Calu3 (cell line): ENCODE measurements around the gene LHX3. TPM values are rescaled to one million over a fixed set of nuclear protein-coding genes. Genes with fewer than 3 reads are reported as not detected.

Source experiments
- BruUV-seq: library from RNA; stranded (reverse); fragments of 400-500 nt; replicated peaks from 2 replicates; lab custom pipeline; 2021; lab: Mats Ljungman, UMichigan
- CTCF ChIA-PET: fragments of 300-600 bp; sonication (Branson Sonifier 250); formaldehyde crosslinking; loops from one replicate; lab custom pipeline; 2022; ENCODE audit warnings: antibody characterized with exemption; lab: Charles Lee
- DNase-seq: peaks from one replicate; pipeline ENCODE4 v3.0.0; 2022
- H3K27ac Mint-ChIP-seq: one replicate; pipeline ENCODE4 v1.8.0; 2022; ENCODE audit warnings: mixed read lengths; ENCODE audit not compliant: unreplicated experiment
- H3K27me3 Mint-ChIP-seq: one replicate; pipeline ENCODE4 v1.8.0; 2022; ENCODE audit warnings: mixed read lengths; ENCODE audit not compliant: unreplicated experiment
- H3K36me3 Mint-ChIP-seq: one replicate; pipeline ENCODE4 v1.8.0; 2022; ENCODE audit warnings: mild to moderate bottlenecking, moderate library complexity, mixed read lengths; ENCODE audit not compliant: insufficient read depth, unreplicated experiment
- H3K4me1 Mint-ChIP-seq: one replicate; pipeline ENCODE4 v1.8.0; 2022; ENCODE audit warnings: mild to moderate bottlenecking, low read depth, mixed read lengths; ENCODE audit not compliant: unreplicated experiment
- H3K4me3 Mint-ChIP-seq: one replicate; pipeline ENCODE4 v1.8.0; 2022; ENCODE audit warnings: mild to moderate bottlenecking, low read depth, moderate library complexity, mixed read lengths; ENCODE audit not compliant: unreplicated experiment
- H3K9me3 Mint-ChIP-seq: one replicate; pipeline ENCODE4 v1.8.0; 2022; ENCODE audit warnings: low read depth, mixed read lengths; ENCODE audit not compliant: unreplicated experiment
- CTCF ChIP-seq: fragments of 200-600 bp; IDR thresholded peaks from one replicate; pipeline ENCODE4 v1.8.0; 2022; ENCODE audit warnings: antibody characterized with exemption; ENCODE audit not compliant: unreplicated experiment
- intact Hi-C: fragments of 100-400 bp; cut with micrococcal nuclease; formaldehyde crosslinking; loops from one replicate; pipeline ENCODE4 v1.10.0; 2022; ENCODE audit not compliant: unreplicated experiment
- total RNA-seq: library from RNA; stranded (reverse); gene quantifications from 2 replicates; pipeline ENCODE4 v1.2.3, GENCODE V29; 2022

LHX3 gene
- total RNA-seq, 1 experiment from 2014 or later: not detected

DNA sequence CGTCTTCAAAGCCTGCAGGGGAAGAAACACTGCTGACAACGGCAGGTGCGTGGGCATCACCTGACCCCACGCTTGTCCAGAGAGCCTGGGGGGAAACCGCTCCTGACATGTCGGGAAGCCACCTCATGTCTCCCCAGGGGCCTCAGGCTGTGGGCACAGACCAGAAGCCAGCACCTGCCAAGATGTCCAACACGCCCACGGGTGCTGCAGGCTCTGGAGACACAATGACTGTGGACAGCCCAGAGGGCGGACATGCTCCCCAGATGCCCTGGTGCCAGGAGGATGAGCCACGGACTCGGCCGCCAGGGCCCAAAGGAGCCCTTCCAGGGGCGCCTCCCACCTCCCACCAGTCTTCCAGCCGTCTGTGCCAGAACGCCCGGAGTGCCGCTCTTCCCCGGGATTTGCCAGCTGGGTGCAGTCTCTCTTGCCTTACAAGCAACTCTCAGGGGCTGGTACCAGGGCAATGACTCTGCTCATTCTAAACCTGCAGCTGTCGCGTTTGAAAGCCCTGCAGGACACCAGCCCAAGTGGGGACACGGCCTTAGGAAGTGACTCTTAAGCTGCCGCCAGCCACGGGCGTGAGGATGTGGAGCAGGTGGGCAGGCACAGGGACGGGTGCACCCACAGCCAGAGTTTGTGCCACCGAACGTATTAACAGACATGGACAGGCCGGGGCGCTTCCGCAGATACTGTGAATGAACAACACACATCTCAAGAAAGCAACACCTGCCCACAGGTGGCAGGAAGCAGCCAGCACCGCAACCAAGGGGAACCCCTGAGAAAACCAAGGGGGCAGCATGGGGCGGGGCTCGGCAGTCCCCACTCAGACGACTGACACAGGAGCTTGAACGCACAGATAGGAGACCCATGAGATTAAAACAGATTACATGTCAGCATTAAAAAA lies 6.8 kb upstream of the LHX3 start:
- no peak for TF ChIP-seq CTCF
- Mint-ChIP-seq H3K27me3 (no peaks in the 10 kb centered on the region), H3K4me1 (no peaks in the 10 kb centered on the region), H3K36me3 (peaks cover 6% of the 10 kb centered on the region), H3K4me3 (no peak overlapping the region), H3K9me3 (no peaks in the 10 kb centered on the region), H3K27ac (no peak overlapping the region)
- BruUV-seq: no TSS peak
- intact Hi-C loops: no loop called here
- CTCF ChIA-PET: no interaction called here
- no peak for DNase-seq

DNA sequence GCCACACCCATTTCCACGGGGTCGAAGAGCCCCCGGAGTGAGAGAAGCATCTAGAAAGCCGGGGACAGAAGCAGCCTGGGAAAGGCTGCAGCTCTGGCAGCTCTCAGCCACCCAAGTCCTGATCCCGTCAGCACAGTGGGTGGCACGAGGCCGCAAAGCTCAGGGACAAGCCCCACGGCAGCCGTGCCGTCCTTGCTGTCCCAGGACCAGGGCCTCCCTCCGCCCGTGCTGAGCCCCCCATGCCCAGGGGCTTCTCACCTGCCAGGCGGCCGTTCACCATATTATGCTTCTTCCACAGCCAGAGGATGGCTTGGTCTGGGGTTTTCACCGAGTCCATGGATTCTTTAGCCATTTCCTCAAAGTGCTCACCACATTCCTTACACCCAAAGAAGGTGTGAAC lies 6.1 kb upstream of the LHX3 start:
- Mint-ChIP-seq H3K4me3 (no peak overlapping the region), H3K27ac (no peak overlapping the region), H3K9me3 (no peaks in the 10 kb centered on the region), H3K27me3 (no peaks in the 10 kb centered on the region), H3K36me3 (peaks cover 9% of the 10 kb centered on the region), H3K4me1 (no peaks in the 10 kb centered on the region)
- intact Hi-C loops: no loop called here
- CTCF ChIA-PET: no interaction called here
- no peak for TF ChIP-seq CTCF
- DNase-seq: no peak
- no TSS peak for BruUV-seq

DNA sequence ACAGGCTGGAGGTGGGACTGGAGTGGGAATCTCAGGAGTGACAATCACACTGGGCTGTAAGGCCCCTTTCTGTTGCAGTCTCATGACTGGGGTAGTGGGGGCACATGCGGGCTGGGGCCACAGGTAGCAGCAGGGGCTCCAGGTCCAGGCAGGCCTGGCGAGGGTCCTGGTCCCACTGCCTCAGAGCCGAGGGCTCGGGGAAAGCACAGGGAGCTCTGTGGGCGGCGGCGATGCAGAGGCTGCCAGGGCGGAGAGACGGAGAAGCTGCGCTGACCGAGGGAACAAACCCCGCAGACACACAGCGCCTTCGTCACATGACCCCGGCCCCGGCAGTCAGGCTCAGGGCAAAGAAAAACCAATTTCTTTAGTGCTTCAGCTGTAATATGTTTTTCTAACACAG lies 5.3 kb upstream of the LHX3 start:
- no TSS peak for BruUV-seq
- Mint-ChIP-seq H3K4me3 (no peak overlapping the region), H3K27me3 (no peaks in the 10 kb centered on the region), H3K36me3 (peaks cover 9% of the 10 kb centered on the region), H3K27ac (no peak overlapping the region), H3K4me1 (no peaks in the 10 kb centered on the region), H3K9me3 (no peaks in the 10 kb centered on the region)
- CTCF ChIA-PET: no interaction called here
- no peak for DNase-seq
- no peak for TF ChIP-seq CTCF
- intact Hi-C loops: no loop called here

DNA sequence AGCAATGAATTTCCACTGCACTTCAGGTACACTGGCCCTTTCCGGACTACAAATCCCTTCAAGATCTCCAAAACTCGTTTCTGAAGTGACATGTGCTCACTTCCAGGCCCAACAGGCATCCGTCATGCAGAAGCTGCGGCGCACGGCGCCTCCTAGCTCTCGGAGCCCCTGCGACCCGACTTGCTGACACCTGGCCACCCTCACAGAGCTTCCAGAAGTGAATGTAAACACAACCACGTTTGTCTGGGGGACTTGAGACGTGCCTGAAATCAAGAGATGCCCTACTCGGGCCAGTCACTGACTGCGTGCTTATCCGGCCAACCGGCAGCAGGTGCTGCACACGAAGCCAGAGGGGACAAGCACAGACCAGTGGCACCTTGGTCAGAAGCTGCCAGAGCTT lies 4.9 kb upstream of the LHX3 start:
- CTCF ChIA-PET: no interaction called here
- H3K4me3 Mint-ChIP-seq: no peak overlapping the region
- no TSS peak for BruUV-seq
- peaks cover 9% of the 10 kb centered on the region for H3K36me3 Mint-ChIP-seq
- DNase-seq: no peak
- H3K4me1 Mint-ChIP-seq: no peaks in the 10 kb centered on the region
- no peak overlapping the region for H3K27ac Mint-ChIP-seq
- H3K27me3 Mint-ChIP-seq: no peaks in the 10 kb centered on the region
- H3K9me3 Mint-ChIP-seq: no peaks in the 10 kb centered on the region
- TF ChIP-seq CTCF: no peak
- intact Hi-C loops: no loop called here
